Measurements from ENCODE around the gene RAP1GAP. TPM values are rescaled to one million over a fixed set of nuclear protein-coding genes. Genes with fewer than 3 reads are reported as not detected.

Gene RAP1GAP
- total RNA-seq, 4 donors from 2014 or later, result 14.1 to 37.4 (median 28.8) TPM

GRCh38 chr1:21618059-21618458, 51.1 kb downstream of the RAP1GAP start:
- Histone ChIP-seq H3K27me3 (peaks cover 9% of the 10 kb centered on the region), H3K36me3 (no peaks in the 10 kb centered on the region), H3K27ac (no peak overlapping the region), H3K4me1 (peaks cover 0 to 19% (median 8%) of the 10 kb centered on the region in 4 donors), H3K4me3 (no peak overlapping the region), H3K9me3 (no peaks in the 10 kb centered on the region)
- whole genome bisulfite sequencing, 2 donors (ENCODE audit: low coverage in 1 of 2), result 82% methylated on average over 7 of the region's 7 CpGs; no CpG with 5 or more reads in 1 of the 2 donors
- intact Hi-C loops (cut with DNase I; ENCODE audit: low total_unique reads), result no loop called here
- in situ Hi-C loops (cut with MboI; ENCODE audit: low pct_ligation_motif_present in 1 of 4, low pct_unique_long_range_greater_than_20kb in 1 of 4, low sequenced_read_pairs in 3 of 4), result no loop called here
- no peak for DNase-seq
- TF ChIP-seq POLR2A (IDR thresholded peaks at IDR 0.05) (no peak), POLR2AphosphoS5 (IDR thresholded peaks at IDR 0.05) (no peak), EP300 (IDR thresholded peaks at IDR 0.05; ENCODE audit: low read depth) (no peak)
- TF ChIP-seq, protein P1, sequence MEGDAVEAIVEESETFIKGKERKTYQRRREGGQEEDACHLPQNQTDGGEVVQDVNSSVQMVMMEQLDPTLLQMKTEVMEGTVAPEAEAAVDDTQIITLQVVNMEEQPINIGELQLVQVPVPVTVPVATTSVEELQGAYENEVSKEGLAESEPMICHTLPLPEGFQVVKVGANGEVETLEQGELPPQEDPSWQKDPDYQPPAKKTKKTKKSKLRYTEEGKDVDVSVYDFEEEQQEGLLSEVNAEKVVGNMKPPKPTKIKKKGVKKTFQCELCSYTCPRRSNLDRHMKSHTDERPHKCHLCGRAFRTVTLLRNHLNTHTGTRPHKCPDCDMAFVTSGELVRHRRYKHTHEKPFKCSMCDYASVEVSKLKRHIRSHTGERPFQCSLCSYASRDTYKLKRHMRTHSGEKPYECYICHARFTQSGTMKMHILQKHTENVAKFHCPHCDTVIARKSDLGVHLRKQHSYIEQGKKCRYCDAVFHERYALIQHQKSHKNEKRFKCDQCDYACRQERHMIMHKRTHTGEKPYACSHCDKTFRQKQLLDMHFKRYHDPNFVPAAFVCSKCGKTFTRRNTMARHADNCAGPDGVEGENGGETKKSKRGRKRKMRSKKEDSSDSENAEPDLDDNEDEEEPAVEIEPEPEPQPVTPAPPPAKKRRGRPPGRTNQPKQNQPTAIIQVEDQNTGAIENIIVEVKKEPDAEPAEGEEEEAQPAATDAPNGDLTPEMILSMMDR (IDR thresholded peaks at IDR 0.05), result no peak

GRCh38 chr1:21617126-21617738, 51.9 kb downstream of the RAP1GAP start:
- TF ChIP-seq, protein P1 (IDR thresholded peaks at IDR 0.05), result no peak
- TF ChIP-seq POLR2A (IDR thresholded peaks at IDR 0.05) (no peak), POLR2AphosphoS5 (IDR thresholded peaks at IDR 0.05) (no peak), EP300 (IDR thresholded peaks at IDR 0.05; ENCODE audit: low read depth) (no peak)
- Histone ChIP-seq H3K36me3 (no peaks in the 10 kb centered on the region), H3K27me3 (peaks cover 5% of the 10 kb centered on the region), H3K27ac (no peak overlapping the region), H3K4me1 (peaks cover 0 to 13% (median 3%) of the 10 kb centered on the region in 4 donors), H3K4me3 (no peak overlapping the region), H3K9me3 (no peaks in the 10 kb centered on the region)
- 82% methylated on average over 13 of the region's 16 CpGs; no CpG with 5 or more reads in 1 of the 2 donors for WGBS, 2 donors (ENCODE audit: low coverage in 1 of 2)
- intact Hi-C loops (cut with DNase I; ENCODE audit: low total_unique reads), result no loop called here
- DNase-seq, result no peak
- in situ Hi-C loops (cut with MboI; ENCODE audit: low pct_ligation_motif_present in 1 of 4, low pct_unique_long_range_greater_than_20kb in 1 of 4, low sequenced_read_pairs in 3 of 4), result no loop called here

DNA sequence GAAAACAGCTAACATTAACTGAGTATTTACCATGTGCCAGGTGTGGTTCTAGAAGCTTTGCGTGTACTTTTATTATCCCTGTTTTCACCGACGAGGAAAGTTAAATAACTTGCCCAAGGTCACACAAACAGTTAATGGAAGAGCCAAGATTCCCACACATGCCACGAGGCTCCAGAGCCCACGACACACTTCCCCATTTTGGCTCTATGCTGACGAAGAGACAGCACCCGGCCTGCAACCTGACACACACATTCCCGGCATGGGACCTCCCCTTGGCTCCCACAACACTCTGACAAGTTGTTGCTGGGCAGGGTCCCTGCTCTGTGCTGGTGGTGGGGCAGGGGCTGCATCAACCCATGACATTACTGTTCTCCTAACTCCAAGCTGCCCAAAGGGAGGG, 52.8 kb downstream of the RAP1GAP start:
- intact Hi-C loops (cut with DNase I; ENCODE audit: low total_unique reads), result no loop called here
- TF ChIP-seq EP300 (IDR thresholded peaks at IDR 0.05; ENCODE audit: low read depth), result no peak
- no peak for TF ChIP-seq POLR2AphosphoS5 (IDR thresholded peaks at IDR 0.05)
- TF ChIP-seq POLR2A (IDR thresholded peaks at IDR 0.05), result no peak
- Histone ChIP-seq H3K4me1 (peaks cover 0 to 13% (median 3%) of the 10 kb centered on the region in 4 donors), H3K9me3 (no peaks in the 10 kb centered on the region), H3K27ac (no peak overlapping the region), H3K36me3 (no peaks in the 10 kb centered on the region), H3K27me3 (no peaks in the 10 kb centered on the region), H3K4me3 (no peak overlapping the region)
- no peak for DNase-seq
- in situ Hi-C loops (cut with MboI; ENCODE audit: low pct_ligation_motif_present in 1 of 4, low pct_unique_long_range_greater_than_20kb in 1 of 4, low sequenced_read_pairs in 3 of 4), result no loop called here
- 55% methylated on average over 8 of the region's 8 CpGs; no CpG with 5 or more reads in 1 of the 2 donors for WGBS, 2 donors (ENCODE audit: low coverage in 1 of 2)

DNA sequence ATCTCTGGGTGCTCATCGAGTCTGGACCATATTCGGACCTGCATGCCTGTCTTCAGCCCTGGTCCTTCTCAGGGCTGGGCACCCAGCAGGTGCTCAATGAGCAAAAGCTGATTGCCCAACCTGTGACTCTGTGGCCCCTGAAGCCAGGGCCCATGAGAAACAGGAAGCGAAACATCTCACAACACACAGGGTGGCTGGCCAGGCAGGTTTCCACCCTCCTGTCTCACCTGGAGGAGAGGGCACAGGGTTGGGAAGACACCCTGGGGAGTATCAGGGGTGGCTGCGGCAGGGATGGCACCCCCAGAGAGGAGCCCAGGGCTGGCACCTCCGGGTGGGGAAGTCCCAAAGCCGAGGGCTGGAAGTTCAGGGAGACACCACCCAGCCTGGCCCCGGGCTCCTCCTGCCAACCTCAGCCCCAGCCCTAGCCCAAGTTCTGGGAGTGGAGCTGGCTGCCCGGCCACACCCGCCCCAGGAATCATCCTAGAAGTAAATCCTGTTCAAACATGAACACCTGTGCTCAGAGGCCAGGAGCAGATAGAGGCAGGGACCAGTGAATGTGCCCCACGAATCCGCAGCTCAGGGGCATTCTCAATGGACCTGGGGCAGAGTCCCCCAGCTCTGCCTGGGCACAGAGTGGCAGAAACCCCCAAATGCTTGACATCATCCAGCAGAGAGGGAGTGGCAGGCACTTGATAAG, 54.6 kb downstream of the RAP1GAP start:
- H3K9me3 ChIP-seq, result no peaks in the 10 kb centered on the region
- no peaks in the 10 kb centered on the region for H3K27me3 ChIP-seq
- H3K4me1 ChIP-seq, result peaks cover 0 to 13% (median 3%) of the 10 kb centered on the region in 4 donors
- peak overlapping the region in 2 of 4 donors; percentile 4 to 44 for H3K27ac ChIP-seq
- WGBS, 2 donors (ENCODE audit: low coverage in 1 of 2), result 65% methylated on average over 11 of the region's 11 CpGs; no CpG with 5 or more reads in 1 of the 2 donors
- TF ChIP-seq, protein P1 (IDR thresholded peaks at IDR 0.05), result no peak
- no peak for TF ChIP-seq POLR2A (IDR thresholded peaks at IDR 0.05)
- no peak for TF ChIP-seq POLR2AphosphoS5 (IDR thresholded peaks at IDR 0.05)
- TF ChIP-seq EP300 (IDR thresholded peaks at IDR 0.05; ENCODE audit: low read depth), result no peak
- H3K4me3 ChIP-seq, result no peak overlapping the region
- H3K36me3 ChIP-seq, result no peaks in the 10 kb centered on the region
- intact Hi-C loops (cut with DNase I; ENCODE audit: low total_unique reads) (no loop called here), in situ Hi-C loops (cut with MboI; ENCODE audit: low pct_ligation_motif_present in 1 of 4, low pct_unique_long_range_greater_than_20kb in 1 of 4, low sequenced_read_pairs in 3 of 4) (no loop called here)
- peak; percentile 56 for DNase-seq

All from transverse colon (tissue), 4 donors.